Gastrocnemius medialis (tissue), 4 donors: ENCODE measurements around the gene WDR7.

Experiments
- POLR2A ChIP-seq, 2 donors: fragments of 450-650 bp; IDR thresholded peaks; one replicate each; pipeline ENCODE4 v1.6.1; 2017; ENCODE audit warnings: antibody characterized with exemption in 2 of 2, mild to moderate bottlenecking in 2 of 2, moderate library complexity in 2 of 2
- TF ChIP-seq, protein P1 (sequence below), 5 experiments: fragments of 450-650 bp in 3 of 5; fragments of 200-600 bp in 2 of 5; sonication (generic) in 2 of 5; IDR thresholded peaks in 4 of 5; conservative IDR thresholded peaks in 1 of 5; 1 replicate in 4 of 5; 2 replicates in 1 of 5; pipeline ENCODE4 v1.5.1; 2016 to 2019; ENCODE audit warnings: antibody characterized with exemption in 5 of 5, mild to moderate bottlenecking in 3 of 5, moderate library complexity in 3 of 5

DNA sequence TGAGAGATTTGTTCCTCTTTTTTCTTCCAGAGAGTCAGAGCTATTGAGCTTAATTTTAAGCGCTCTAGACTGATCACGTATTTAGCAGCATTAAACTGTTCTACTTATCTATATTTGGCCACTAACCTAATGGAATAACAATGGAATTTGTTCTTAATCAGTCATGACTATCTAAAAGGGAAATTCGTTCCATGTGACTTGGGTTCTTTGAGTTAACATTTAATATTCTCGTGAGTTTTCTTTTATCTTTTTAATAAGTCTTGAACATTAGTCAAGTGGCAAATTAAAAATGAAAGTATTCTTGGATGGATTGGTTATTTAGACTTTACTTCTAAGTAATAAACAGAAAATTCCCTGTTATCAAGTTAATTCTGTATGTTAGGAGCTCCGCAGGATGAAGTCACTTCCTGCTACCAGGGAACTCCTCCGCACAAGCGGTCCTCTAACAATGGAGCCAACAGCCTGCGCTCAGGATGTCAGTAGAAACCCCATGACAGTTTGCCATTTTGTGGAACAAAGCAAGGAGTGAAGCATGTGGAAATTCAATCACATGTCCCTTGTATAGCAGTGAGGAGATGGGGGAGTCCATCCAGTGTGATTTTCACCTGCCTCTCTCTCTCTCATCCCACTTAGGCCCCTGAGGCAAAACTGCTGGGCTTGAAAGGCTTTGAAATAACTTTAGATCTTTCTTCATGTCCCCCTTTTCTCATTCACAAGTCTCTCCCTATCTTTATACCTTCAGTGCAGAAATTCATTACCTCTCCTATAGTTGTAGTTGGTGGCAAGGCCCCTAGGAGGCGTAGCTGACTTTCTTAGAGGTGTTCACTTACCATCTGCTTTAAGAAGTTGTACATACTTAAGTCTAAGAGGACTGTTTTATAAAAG lies 138.1 kb downstream of the WDR7 start:
- TF ChIP-seq, protein P1, sequence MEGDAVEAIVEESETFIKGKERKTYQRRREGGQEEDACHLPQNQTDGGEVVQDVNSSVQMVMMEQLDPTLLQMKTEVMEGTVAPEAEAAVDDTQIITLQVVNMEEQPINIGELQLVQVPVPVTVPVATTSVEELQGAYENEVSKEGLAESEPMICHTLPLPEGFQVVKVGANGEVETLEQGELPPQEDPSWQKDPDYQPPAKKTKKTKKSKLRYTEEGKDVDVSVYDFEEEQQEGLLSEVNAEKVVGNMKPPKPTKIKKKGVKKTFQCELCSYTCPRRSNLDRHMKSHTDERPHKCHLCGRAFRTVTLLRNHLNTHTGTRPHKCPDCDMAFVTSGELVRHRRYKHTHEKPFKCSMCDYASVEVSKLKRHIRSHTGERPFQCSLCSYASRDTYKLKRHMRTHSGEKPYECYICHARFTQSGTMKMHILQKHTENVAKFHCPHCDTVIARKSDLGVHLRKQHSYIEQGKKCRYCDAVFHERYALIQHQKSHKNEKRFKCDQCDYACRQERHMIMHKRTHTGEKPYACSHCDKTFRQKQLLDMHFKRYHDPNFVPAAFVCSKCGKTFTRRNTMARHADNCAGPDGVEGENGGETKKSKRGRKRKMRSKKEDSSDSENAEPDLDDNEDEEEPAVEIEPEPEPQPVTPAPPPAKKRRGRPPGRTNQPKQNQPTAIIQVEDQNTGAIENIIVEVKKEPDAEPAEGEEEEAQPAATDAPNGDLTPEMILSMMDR (IDR thresholded peaks at IDR 0.05 in 4 of 5, conservative IDR thresholded peaks at IDR 0.05 in 1 of 5) = peak in 1 of 5 experiments; percentile 16
- TF ChIP-seq POLR2A (IDR thresholded peaks at IDR 0.05) = no peak
